ENCODE results near the gene IL27RA.

- TF ChIP-seq POLR2A (IDR thresholded peaks at IDR 0.05) (no peak), CTCF (IDR thresholded peaks at IDR 0.05) (no peak), POLR2AphosphoS5 (IDR thresholded peaks at IDR 0.05) (no peak)
Observed at GRCh38 chr19:14054099-14054498, 22.5 kb downstream of the IL27RA start.
